ENCODE results near the gene SERINC2. TPM values are rescaled to one million over a fixed set of nuclear protein-coding genes. Genes with fewer than 3 reads are reported as not detected.

The SERINC2 gene
- total and polyA plus RNA-seq, 2 of the 8 experiments (the other 6 are each of a cell fraction or from before 2014, with no cell fraction given): 31.4 to 60.0 TPM

DNA sequence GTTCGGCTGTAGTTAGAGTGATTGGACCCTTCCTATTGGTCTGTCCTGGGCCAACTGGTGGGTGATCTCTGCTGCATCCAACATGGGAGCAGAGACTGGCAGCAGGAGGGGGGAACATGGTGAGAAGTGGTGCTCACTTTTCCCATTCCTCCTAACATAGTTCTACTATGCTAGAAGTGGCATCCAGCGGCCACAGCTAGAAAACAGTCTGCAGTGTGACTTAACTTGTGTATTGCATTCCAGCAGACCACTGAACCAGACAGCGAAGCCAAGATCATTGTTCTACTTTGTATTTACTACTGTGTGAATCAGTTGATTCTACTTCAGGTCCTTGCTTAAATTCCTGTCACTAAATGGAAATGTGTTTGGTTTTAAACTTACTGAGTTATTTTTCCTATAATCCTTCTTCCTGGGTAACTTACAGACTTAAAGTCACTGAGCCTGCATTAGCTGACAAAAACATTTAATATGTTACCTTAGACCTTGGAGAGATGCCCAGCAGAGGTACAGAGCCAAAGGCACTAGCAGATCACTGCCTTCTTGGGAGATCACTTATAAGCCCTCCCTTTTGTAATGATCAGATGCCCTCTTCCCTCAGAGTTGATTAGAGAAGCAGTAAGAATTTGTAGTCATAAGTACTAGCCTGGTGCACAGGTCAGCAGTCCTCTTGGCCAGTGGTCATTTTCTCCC lies 48.3 kb upstream of the SERINC2 start:
- no peak overlapping the region for H2BK15ac ChIP-seq (ENCODE audit: low read length)
- H3K14ac ChIP-seq (ENCODE audit: insufficient read length): no peak overlapping the region
- H3K4ac ChIP-seq (replicated peaks; ENCODE audit: insufficient read length, low read depth, low read length): no peak overlapping the region
- H2BK5ac ChIP-seq (ENCODE audit: low read depth, low read length): no peak overlapping the region; the same call in 1 of the 2 replicates
- H3K18ac ChIP-seq (ENCODE audit: extremely low read depth, low read length): no peak overlapping the region
- H3K4me2 ChIP-seq (ENCODE audit: insufficient read depth in 1 of 2, low read depth in 2 of 2, low read length in 2 of 2): no peak overlapping the region
- H2AK5ac ChIP-seq (ENCODE audit: low read depth, low read length): no peak overlapping the region
- no peaks in the 10 kb centered on the region for H3K23me2 ChIP-seq (ENCODE audit: low read depth, low read length)
- no peak overlapping the region for H3K56ac ChIP-seq (replicated peaks; ENCODE audit: insufficient read length, low read depth, low read length)
- no peak overlapping the region for H4K5ac ChIP-seq (ENCODE audit: insufficient read length, low read depth, low read length)
- no peaks in the 10 kb centered on the region for H3K9me3 ChIP-seq (ENCODE audit: insufficient read depth in 2 of 2, low read depth in 1 of 2, low read length in 1 of 2)
- no peaks in the 10 kb centered on the region for H3K27me3 ChIP-seq (replicated peaks in 1 of 4; ENCODE audit: control insufficient read depth in 3 of 4, extremely low read depth in 1 of 4, insufficient read depth in 3 of 4, low read length in 3 of 4)
- H3K79me1 ChIP-seq (ENCODE audit: low read depth, low read length): no peaks in the 10 kb centered on the region
- ChIA-PET CTCF (ENCODE audit: partially characterized antibody) (interaction anchor here (0.7 to 1.8 kb wide), 2 partner anchors 101 to 184 kb away, joined by 3 to 5 read pairs; no protein-coding TSS in a partner anchor), POLR2A (ENCODE audit: partially characterized antibody) (interaction anchor here (2.7 kb wide), 1 partner anchor 9 kb away, joined by 12 read pairs; the partner anchor contains the start of gene FABP3)
- H3K23ac ChIP-seq (ENCODE audit: insufficient read length): no peak overlapping the region
- no peak overlapping the region for H3K9ac ChIP-seq (replicated peaks in 1 of 4; ENCODE audit: extremely low read depth in 1 of 4, low read depth in 3 of 4, low read length in 3 of 4)
- no peak overlapping the region for H3K4me3 ChIP-seq (ENCODE audit: extremely low read depth in 1 of 4, insufficient read depth in 2 of 4, low read depth in 3 of 4, low read length in 4 of 4)
- peaks cover 3 to 15% (median 9%) of the 10 kb centered on the region in 4 experiments; a peak in 6 of 7 replicates for H3K4me1 ChIP-seq (replicated peaks in 1 of 4; ENCODE audit: control insufficient read depth in 3 of 4, insufficient read depth in 4 of 4, low read length in 3 of 4)
- FAIRE-seq: no peak
- H2BK12ac ChIP-seq (ENCODE audit: low read depth, low read length): no peak overlapping the region
- H3K79me2 ChIP-seq (ENCODE audit: control insufficient read depth in 1 of 2, insufficient read depth in 2 of 2, low read length in 2 of 2): no peaks in the 10 kb centered on the region
- no peak overlapping the region for H2AFZ ChIP-seq (ENCODE audit: low read length)
- H2BK20ac ChIP-seq (ENCODE audit: low read length): no peak overlapping the region
- H3K36me3 ChIP-seq (ENCODE audit: control insufficient read depth in 2 of 4, insufficient read depth in 4 of 4, low read length in 3 of 4): peaks cover 7 to 24% (median 15%) of the 10 kb centered on the region in 4 experiments; a peak in 7 of 8 replicates
- H2BK120ac ChIP-seq (replicated peaks; ENCODE audit: low read depth, low read length): no peak overlapping the region
- 94% methylated on average over 3 of the region's 3 CpGs; no CpG with 5 or more reads in 1 of the 2 experiments for WGBS, 2 experiments (ENCODE audit: extremely low coverage in 1 of 2, insufficient coverage in 1 of 2, insufficient read length in 1 of 2, insufficient replicate concordance in 2 of 2, low coverage in 1 of 2, low lambda C conversion rate in 2 of 2, missing lambda C conversion rate in 1 of 2)
- no peak overlapping the region for H4K91ac ChIP-seq (replicated peaks; ENCODE audit: insufficient read length, low read length)
- peaks cover 0 to 2% of the 10 kb centered on the region in 2 experiments for H4K20me1 ChIP-seq (replicated peaks in 1 of 2; ENCODE audit: control insufficient read depth in 1 of 2, insufficient read depth in 2 of 2, low read length in 2 of 2)
- no peak overlapping the region for H3K27ac ChIP-seq (ENCODE audit: low read depth, low read length)
- DNase-seq (ENCODE audit: low read depth in 1 of 2, low spot score in 2 of 2): no peak
- no peak overlapping the region for H4K8ac ChIP-seq (ENCODE audit: extremely low read depth, insufficient read depth, low read length)
- TF ChIP-seq TEAD4 (IDR thresholded peaks at IDR 0.05; ENCODE audit: low read depth, low read length): no peak
- no peak for TF ChIP-seq SRF (IDR thresholded peaks at IDR 0.05; ENCODE audit: low read depth, low read length)
- TF ChIP-seq SAP30 (IDR thresholded peaks at IDR 0.05; ENCODE audit: insufficient read depth, insufficient replicate concordance, low read length): no peak
- no peak for TF ChIP-seq PHF8 (conservative IDR thresholded peaks at IDR 0.05; ENCODE audit: low read depth, low read length)
- TF ChIP-seq MAX (IDR thresholded peaks at IDR 0.05): no peak
- TF ChIP-seq EGR1 (IDR thresholded peaks at IDR 0.05; ENCODE audit: borderline replicate concordance, low read depth, low read length): no peak
- TF ChIP-seq HDAC2 (IDR thresholded peaks at IDR 0.05; ENCODE audit: borderline replicate concordance in 1 of 2, low read depth in 2 of 2, low read length in 2 of 2): no peak
- TF ChIP-seq CBX5 (IDR thresholded peaks at IDR 0.05; ENCODE audit: low read depth, low read length): no peak
- TF ChIP-seq, protein P1, sequence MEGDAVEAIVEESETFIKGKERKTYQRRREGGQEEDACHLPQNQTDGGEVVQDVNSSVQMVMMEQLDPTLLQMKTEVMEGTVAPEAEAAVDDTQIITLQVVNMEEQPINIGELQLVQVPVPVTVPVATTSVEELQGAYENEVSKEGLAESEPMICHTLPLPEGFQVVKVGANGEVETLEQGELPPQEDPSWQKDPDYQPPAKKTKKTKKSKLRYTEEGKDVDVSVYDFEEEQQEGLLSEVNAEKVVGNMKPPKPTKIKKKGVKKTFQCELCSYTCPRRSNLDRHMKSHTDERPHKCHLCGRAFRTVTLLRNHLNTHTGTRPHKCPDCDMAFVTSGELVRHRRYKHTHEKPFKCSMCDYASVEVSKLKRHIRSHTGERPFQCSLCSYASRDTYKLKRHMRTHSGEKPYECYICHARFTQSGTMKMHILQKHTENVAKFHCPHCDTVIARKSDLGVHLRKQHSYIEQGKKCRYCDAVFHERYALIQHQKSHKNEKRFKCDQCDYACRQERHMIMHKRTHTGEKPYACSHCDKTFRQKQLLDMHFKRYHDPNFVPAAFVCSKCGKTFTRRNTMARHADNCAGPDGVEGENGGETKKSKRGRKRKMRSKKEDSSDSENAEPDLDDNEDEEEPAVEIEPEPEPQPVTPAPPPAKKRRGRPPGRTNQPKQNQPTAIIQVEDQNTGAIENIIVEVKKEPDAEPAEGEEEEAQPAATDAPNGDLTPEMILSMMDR (IDR thresholded peaks at IDR 0.05; ENCODE audit: control extremely low read depth in 1 of 3, insufficient read depth in 1 of 3, low read depth in 1 of 3, low read length in 3 of 3): no peak
